ENCODE data around the gene VMP1. TPM values are rescaled to one million over a fixed set of nuclear protein-coding genes. Genes with fewer than 3 reads are reported as not detected.
"Not testable (repeated sequence)": the region's sequence is repeated elsewhere in the genome, so short reads cannot be mapped to it uniquely, and the experiment has no call there.

Gene VMP1
- total RNA-seq, 1 donor: 234 TPM

DNA sequence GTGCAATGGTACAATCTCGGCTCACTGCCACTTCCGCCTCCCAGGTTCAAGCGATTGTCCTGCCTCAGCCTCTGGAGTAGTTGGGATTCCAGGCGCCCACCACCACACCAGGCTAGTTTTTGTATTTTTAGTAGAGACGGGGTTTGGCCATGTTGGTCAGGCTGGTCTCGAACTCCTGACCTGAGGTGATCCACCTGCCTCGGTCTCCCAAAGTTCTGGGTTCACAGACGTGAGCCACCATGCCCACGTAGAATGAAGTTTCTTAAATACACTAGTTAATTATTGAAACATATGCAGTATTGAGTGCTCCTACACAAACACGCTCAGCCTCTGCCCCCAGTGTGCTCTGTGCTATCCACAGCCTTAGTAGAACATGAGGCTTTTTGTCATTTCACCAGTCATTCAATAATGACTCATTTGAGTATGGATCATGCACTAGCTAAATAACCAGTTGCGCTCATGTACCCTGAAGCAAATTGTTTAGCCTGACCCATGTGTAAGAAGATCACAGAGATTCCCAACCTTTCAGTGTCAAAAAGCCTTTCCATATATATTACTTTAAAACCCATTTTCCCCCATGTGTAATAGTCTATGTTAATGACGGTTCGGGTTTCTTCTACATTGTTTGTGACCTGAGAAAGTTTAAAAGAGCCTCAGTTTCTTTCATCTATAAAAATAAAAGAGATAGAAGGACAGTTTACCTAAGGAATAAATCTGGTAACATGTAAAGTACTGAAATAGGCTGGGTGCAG lies 135.6 kb downstream of the VMP1 start:
- peak; percentile 97 for DNase-seq (ENCODE audit: low read depth)
- TF ChIP-seq, protein P1, sequence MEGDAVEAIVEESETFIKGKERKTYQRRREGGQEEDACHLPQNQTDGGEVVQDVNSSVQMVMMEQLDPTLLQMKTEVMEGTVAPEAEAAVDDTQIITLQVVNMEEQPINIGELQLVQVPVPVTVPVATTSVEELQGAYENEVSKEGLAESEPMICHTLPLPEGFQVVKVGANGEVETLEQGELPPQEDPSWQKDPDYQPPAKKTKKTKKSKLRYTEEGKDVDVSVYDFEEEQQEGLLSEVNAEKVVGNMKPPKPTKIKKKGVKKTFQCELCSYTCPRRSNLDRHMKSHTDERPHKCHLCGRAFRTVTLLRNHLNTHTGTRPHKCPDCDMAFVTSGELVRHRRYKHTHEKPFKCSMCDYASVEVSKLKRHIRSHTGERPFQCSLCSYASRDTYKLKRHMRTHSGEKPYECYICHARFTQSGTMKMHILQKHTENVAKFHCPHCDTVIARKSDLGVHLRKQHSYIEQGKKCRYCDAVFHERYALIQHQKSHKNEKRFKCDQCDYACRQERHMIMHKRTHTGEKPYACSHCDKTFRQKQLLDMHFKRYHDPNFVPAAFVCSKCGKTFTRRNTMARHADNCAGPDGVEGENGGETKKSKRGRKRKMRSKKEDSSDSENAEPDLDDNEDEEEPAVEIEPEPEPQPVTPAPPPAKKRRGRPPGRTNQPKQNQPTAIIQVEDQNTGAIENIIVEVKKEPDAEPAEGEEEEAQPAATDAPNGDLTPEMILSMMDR (IDR thresholded peaks at IDR 0.05; ENCODE audit: insufficient read depth, low read length): no peak
- H3K4me3 ChIP-seq (ENCODE audit: low read depth, low read length): no peak overlapping the region

DNA sequence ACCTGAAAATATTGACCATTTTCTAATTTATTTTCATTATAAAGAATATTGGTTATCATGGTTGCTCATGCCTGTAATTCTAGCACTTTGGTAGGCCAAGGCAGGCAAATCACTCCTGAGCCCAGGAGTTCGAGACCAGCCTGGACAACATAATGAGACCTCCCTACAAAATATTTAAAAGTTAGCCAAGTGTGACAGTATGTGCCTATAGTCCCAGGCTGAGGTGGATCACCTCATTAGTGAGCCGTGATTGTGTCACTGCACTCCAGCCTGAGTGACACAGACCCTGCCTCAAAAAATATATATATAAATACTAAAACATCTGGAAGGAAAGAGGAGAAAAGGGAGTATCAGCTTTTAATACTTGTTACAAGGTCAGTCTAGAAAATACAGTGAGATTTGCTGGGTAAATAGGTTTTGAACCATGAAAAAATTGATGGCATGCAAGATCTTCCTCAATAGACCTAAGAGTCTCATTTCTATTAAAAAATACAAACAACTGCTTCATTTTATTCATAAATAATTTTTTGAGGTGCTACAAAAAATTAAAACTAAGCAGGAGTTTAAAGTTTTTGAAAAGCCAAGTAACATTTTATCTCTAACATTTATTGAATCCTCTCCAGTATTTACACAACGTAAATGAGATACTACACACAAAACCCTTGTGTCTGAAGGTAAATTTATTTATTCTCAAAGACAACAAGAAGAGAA lies 137.6 kb downstream of the VMP1 start:
- DNase-seq (ENCODE audit: low read depth): no peak
- TF ChIP-seq, protein P1 (IDR thresholded peaks at IDR 0.05; ENCODE audit: insufficient read depth, low read length): no peak
- H3K4me3 ChIP-seq (ENCODE audit: low read depth, low read length): no peak overlapping the region

- TF ChIP-seq, protein P1 (IDR thresholded peaks at IDR 0.05; ENCODE audit: insufficient read depth, low read length): no peak
- peak; percentile 88 for DNase-seq (ENCODE audit: low read depth)
- no peak overlapping the region for H3K4me3 ChIP-seq (ENCODE audit: low read depth, low read length)
These were observed 138.3 kb downstream of the VMP1 start for GRCh38 chr17:59845595-59846393.

DNA sequence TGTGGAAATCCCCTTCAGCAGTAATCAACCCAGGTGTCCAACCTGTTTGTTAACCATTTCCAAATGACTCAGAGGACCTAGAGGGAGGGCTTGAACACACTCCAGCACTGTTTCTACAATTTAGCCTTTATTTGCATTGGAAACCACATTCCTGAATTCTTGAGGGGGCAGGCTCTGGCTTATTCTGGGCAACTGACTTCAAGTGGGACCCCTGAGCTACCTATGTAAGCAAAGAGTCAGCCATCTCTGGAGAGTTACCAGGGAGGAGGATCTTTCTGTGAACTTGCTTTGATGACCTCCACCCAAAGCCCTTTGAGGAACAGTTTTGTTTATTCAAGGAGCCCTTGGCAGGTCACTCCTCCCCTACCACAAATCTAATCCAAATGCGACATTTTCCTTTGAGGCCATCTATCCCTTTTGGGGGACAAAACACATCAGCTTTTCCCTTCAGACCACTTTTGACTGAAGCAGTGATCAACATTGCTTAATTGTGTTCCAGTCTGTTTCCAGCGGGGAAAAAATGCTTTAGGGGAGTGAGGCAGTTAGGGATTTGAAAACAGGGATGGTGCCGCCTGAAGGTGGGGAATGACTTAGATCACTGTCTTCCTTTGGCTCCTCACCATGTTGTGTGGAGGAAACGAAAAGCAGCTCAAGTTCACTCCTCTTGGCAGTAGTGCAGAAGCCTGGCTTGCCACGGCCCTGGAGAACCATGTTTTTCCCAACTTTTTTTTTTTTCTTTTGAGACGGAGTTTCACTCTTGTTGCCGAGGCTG lies 139.1 kb downstream of the VMP1 start:
- DNase-seq (ENCODE audit: low read depth): peak; percentile 93
- H3K4me3 ChIP-seq (ENCODE audit: low read depth, low read length): no peak overlapping the region
- TF ChIP-seq, protein P1 (IDR thresholded peaks at IDR 0.05; ENCODE audit: insufficient read depth, low read length): no peak

DNA sequence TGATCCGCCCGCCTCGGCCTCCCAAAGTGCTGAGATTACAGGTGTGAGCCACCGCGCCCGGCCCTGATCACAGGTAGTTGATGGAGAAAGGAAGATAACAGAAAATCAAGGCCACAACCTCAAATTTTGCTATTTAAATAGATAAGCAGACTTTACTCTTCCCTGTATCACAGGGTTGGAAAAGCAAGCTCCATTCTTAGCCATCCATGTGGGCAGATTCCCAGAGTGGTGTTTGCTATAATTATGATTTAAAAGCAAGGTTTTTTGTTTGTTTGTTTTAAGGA lies 140.9 kb downstream of the VMP1 start:
- TF ChIP-seq, protein P1 (IDR thresholded peaks at IDR 0.05; ENCODE audit: insufficient read depth, low read length): no peak
- DNase-seq (ENCODE audit: low read depth): no peak
- no peak overlapping the region for H3K4me3 ChIP-seq (ENCODE audit: low read depth, low read length)

DNA sequence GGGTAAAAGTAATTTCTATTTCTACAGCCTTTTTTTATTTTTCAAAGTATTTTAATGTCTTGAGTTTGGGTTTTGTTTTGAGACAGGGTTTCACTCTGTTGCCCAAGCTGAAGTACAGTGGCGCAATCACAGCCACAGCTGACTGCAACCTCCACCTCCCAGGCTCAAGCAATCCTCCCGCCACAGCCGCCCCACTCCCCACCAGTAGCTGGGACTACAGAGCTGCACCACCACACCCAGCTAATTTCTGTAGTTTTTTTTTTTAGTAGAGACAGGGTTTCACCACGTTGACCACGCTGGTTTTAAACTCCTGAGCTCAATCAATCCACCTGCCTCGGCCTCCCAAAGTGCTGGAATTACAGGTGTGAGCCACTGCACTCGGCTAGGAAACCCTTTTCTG lies 141.3 kb downstream of the VMP1 start:
- TF ChIP-seq, protein P1 (IDR thresholded peaks at IDR 0.05; ENCODE audit: insufficient read depth, low read length): no peak
- no peak overlapping the region for H3K4me3 ChIP-seq (ENCODE audit: low read depth, low read length)
- peak; percentile 78 for DNase-seq (ENCODE audit: low read depth)

DNA sequence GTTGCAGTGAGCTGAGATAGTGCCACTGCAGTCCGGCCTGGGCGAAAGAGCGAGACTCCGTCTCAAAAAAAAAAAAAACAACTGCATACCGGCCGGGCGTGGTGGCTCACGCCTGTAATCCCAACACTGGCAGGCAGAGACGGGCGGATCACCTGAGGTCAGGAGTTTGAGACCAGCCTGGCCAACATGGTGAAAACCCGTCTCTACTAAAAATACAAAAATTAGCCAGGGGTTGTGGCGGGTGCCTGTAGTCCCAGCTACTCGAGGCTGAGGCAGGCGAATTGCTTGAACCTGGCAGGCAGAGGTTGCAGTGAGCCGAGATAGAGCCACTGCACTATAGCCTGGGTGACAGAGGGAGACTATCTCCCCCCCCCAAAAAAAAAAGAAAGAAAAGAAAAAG lies 142.9 kb downstream of the VMP1 start:
- not testable (repeated sequence) for DNase-seq (ENCODE audit: low read depth); H3K4me3 ChIP-seq (ENCODE audit: low read depth, low read length)

All from fibroblast of the aortic adventitia (primary cell).